ENCODE measurements around the gene ZNF2.

The ZNF2 gene

DNA sequence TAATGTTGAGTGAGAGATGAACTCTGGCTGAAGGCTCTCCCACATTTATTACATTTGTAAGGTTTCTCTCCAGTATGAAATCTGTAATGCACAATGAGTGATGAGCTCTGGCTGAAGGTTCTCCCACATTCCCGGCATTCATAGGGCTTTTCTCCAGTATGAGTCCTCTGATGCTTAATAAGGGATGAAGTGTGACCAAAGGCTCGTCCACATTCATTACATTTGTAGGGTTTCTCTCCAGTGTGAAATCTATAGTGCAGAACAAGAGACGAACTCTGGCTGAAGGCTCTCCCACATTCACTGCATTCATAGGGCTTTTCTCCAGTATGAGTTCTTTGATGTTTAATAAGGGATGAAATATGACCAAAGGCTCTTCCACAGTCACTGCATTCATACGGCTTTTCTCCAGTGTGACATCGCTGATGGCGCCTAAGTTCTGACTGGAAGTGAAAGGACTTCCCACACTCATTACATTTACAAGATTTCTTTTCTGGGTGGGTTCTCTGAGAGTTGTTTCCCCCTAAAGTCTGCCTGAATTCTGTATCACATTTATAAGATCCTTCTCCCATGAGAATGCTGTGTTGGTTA is 16.1 kb upstream of the ZNF2 start:
- TF ChIP-seq, protein P1, sequence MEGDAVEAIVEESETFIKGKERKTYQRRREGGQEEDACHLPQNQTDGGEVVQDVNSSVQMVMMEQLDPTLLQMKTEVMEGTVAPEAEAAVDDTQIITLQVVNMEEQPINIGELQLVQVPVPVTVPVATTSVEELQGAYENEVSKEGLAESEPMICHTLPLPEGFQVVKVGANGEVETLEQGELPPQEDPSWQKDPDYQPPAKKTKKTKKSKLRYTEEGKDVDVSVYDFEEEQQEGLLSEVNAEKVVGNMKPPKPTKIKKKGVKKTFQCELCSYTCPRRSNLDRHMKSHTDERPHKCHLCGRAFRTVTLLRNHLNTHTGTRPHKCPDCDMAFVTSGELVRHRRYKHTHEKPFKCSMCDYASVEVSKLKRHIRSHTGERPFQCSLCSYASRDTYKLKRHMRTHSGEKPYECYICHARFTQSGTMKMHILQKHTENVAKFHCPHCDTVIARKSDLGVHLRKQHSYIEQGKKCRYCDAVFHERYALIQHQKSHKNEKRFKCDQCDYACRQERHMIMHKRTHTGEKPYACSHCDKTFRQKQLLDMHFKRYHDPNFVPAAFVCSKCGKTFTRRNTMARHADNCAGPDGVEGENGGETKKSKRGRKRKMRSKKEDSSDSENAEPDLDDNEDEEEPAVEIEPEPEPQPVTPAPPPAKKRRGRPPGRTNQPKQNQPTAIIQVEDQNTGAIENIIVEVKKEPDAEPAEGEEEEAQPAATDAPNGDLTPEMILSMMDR (conservative IDR thresholded peaks at IDR 0.05; ENCODE audit: low read depth, low read length), result no peak
- H3K4me3 ChIP-seq (ENCODE audit: low read length), result no peak overlapping the region
- no peak for DNase-seq (ENCODE audit: low read depth)

DNA sequence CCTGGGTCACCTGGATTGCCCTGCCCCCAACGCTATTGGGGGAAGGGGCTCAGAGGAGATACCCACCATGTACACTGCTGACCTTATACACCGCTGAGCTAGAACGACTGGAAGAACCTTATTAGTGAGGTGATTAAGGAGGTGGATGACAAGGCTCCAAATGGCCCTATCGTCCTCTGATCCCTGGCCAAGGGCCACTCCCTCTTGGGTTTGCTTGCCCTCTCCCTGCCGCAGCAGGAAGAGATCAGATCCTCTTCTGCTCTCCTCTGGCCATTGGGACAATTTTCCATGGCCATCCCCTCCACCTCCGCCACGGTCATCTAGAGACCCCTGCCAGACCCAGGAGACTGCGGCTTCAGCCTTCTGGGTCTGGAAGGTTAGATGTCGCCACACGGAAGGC is 7.2 kb upstream of the ZNF2 start:
- DNase-seq (ENCODE audit: low read depth), result no peak
- TF ChIP-seq, protein P1 (conservative IDR thresholded peaks at IDR 0.05; ENCODE audit: low read depth, low read length), result no peak
- H3K4me3 ChIP-seq (ENCODE audit: low read length), result peak overlapping the region; percentile 73

GRCh38 chr2:95158891-95159619 is 6.6 kb upstream of the ZNF2 start:
- H3K4me3 ChIP-seq (ENCODE audit: low read length), result peak overlapping the region; percentile 73
- no peak for DNase-seq (ENCODE audit: low read depth)
- TF ChIP-seq, protein P1 (conservative IDR thresholded peaks at IDR 0.05; ENCODE audit: low read depth, low read length), result no peak

DNA sequence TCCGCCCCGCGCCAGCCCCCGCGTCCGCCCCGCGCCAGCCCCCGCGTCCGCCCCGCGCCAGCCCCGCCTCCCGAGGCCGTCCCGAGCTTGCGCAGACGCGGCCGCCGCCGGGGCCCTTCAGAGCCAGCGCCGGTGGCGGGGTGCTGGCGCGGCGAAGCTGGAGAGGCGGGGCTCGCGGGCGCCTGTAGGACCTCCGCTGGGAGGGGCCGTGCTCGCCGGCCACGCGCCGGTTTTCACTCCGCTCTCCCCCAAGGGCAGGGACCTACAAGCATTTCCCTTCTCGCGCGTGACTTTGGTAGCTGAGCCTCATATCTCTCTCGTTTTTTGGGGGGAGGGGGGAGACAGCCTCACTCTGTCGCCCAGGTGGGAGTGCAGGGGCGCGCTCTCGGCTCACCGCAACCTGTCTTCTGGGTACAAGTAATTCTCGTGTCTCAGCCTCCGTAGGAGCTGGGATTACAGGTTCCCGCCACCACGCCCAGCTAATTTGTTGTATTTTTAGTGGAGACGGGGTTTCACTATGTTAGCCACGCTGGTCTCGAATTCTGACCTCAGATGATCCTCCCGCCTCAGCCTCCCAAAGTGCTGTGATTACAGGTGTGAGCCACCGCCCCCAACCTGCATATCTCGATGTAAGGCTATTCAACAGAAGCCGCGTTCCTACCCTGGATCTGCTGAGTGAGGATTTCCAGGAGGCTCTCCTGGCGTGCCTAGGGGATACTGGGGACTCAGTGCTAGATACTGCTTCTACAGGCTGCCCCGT is 5.7 kb upstream of the ZNF2 start, which contains the start of gene ZNF514:
TSS of gene ZNF514 (minus strand) at position 159 of the 760 bp plus-strand sequence. CDS start 6,595 bp downstream, outside the sequence.
- peak; percentile 23 for DNase-seq (ENCODE audit: low read depth)
- TF ChIP-seq, protein P1 (conservative IDR thresholded peaks at IDR 0.05; ENCODE audit: low read depth, low read length), result no peak
- peak within 1 kb of the TSS; percentile 73 for H3K4me3 ChIP-seq (ENCODE audit: low read length)

DNA sequence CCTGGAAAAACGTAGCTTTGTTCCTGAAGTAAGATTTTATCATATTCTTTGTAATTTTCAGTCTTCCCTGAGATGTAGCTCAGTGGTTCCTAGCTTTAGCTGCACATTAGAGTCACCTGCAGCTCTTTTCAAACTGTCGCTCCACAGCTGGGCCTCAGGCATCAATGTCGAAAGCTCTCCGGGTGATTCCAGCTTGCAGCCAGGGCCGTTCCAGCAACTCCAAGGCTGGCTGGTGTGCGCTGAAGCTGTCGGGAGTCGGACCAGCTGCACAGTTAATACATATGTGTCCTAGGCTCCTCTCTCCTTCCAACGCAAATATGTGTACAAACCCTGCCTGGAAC is 609 bp upstream of the ZNF2 start:
- no peak for DNase-seq (ENCODE audit: low read depth)
- TF ChIP-seq, protein P1 (conservative IDR thresholded peaks at IDR 0.05; ENCODE audit: low read depth, low read length), result no peak
- peak overlapping the region; percentile 97 for H3K4me3 ChIP-seq (ENCODE audit: low read length)

DNA sequence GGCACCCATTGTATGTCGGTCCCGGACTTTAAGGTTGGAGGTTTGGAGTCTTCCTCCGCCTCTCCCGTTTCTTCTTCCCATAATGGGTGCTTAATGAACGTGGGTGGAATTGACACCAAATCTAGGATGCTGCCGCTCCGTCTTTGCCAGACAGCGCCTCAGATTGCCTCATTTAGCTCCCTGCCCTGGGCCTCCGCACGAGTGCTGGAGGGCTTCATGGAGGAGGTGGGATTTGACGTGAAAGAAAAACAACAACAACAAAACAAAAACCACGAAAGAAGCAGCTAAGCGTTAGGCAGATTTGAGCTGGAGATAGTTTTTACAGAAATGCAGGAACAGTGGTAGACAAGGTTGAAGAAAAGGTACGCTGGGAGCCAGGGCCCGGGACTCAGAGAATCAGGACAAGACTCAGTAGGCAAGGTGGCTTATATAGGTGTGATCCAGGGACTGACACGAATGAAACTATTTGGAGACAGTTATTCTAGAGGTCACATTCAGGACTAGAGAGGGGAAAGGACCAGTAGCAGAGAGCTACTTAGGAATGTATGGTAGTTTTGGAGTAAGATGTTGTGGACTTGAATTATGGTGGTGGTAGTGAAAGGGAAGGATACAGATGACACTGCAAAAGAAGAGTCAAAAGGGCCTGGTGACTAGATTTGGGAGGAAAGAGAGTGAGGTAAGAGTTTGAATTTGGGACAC is 605 bp downstream of the ZNF2 start:
- TF ChIP-seq, protein P1 (conservative IDR thresholded peaks at IDR 0.05; ENCODE audit: low read depth, low read length), result no peak
- DNase-seq (ENCODE audit: low read depth), result no peak

More for the DNA sequence above, 605 bp downstream of the ZNF2 start:
- peak overlapping the region; percentile 97 for H3K4me3 ChIP-seq (ENCODE audit: low read length)
